A673 (cell line): ENCODE data around the gene BLID.

Source experiments
- EZH2 ChIP-seq: fragments of 200-600 bp; sonication (generic); IDR thresholded peaks from 2 replicates; pipeline ENCODE4 v1.6.1; 2017; ENCODE audit warnings: borderline replicate concordance, low read depth, mild to moderate bottlenecking, mixed read lengths, antibody characterized with exemption, low read length; ENCODE audit not compliant: poor library complexity, severe bottlenecking
- TF ChIP-seq, protein P1 (sequence below): fragments of 300-800, 200-600 bp; sonication (generic); conservative IDR thresholded peaks from 2 replicates; pipeline ENCODE4 v1.5.1; 2017; ENCODE audit warnings: low read depth, mild to moderate bottlenecking, antibody characterized with exemption, low read length, moderate library complexity, mixed read lengths

GRCh38 chr11:122145715-122146274 lies 29.8 kb upstream of the BLID start:
- TF ChIP-seq, protein P1, sequence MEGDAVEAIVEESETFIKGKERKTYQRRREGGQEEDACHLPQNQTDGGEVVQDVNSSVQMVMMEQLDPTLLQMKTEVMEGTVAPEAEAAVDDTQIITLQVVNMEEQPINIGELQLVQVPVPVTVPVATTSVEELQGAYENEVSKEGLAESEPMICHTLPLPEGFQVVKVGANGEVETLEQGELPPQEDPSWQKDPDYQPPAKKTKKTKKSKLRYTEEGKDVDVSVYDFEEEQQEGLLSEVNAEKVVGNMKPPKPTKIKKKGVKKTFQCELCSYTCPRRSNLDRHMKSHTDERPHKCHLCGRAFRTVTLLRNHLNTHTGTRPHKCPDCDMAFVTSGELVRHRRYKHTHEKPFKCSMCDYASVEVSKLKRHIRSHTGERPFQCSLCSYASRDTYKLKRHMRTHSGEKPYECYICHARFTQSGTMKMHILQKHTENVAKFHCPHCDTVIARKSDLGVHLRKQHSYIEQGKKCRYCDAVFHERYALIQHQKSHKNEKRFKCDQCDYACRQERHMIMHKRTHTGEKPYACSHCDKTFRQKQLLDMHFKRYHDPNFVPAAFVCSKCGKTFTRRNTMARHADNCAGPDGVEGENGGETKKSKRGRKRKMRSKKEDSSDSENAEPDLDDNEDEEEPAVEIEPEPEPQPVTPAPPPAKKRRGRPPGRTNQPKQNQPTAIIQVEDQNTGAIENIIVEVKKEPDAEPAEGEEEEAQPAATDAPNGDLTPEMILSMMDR: no peak
- TF ChIP-seq EZH2: no peak
